Epithelial cell of esophagus (primary cell): ENCODE measurements around the gene INO80.

Source experiments
- DNase-seq: peaks from one replicate; pipeline ENCODE4 v3.0.0; 2010; ENCODE audit warnings: low read depth
- H3K4me3 ChIP-seq: 2 replicates; pipeline ENCODE4 v1.5.1; 2011; ENCODE audit warnings: mild to moderate bottlenecking, low read length, control low read depth
- TF ChIP-seq, protein P1 (sequence below): IDR thresholded peaks from 2 replicates; pipeline ENCODE4 v1.5.1; 2011; ENCODE audit warnings: low read depth, mild to moderate bottlenecking, low read length, control low read depth, inconsistent platforms; ENCODE audit not compliant: insufficient read depth; ENCODE audit errors: missing control alignments

The INO80 gene

GRCh38 chr15:40991355-40991754, 124.7 kb downstream of the INO80 start:
- no peak for DNase-seq
- no peak overlapping the region for H3K4me3 ChIP-seq
- TF ChIP-seq, protein P1, sequence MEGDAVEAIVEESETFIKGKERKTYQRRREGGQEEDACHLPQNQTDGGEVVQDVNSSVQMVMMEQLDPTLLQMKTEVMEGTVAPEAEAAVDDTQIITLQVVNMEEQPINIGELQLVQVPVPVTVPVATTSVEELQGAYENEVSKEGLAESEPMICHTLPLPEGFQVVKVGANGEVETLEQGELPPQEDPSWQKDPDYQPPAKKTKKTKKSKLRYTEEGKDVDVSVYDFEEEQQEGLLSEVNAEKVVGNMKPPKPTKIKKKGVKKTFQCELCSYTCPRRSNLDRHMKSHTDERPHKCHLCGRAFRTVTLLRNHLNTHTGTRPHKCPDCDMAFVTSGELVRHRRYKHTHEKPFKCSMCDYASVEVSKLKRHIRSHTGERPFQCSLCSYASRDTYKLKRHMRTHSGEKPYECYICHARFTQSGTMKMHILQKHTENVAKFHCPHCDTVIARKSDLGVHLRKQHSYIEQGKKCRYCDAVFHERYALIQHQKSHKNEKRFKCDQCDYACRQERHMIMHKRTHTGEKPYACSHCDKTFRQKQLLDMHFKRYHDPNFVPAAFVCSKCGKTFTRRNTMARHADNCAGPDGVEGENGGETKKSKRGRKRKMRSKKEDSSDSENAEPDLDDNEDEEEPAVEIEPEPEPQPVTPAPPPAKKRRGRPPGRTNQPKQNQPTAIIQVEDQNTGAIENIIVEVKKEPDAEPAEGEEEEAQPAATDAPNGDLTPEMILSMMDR, result no peak

GRCh38 chr15:40990789-40991188, 125.3 kb downstream of the INO80 start:
- H3K4me3 ChIP-seq, result no peak overlapping the region
- DNase-seq, result no peak
- TF ChIP-seq, protein P1, result no peak

DNA sequence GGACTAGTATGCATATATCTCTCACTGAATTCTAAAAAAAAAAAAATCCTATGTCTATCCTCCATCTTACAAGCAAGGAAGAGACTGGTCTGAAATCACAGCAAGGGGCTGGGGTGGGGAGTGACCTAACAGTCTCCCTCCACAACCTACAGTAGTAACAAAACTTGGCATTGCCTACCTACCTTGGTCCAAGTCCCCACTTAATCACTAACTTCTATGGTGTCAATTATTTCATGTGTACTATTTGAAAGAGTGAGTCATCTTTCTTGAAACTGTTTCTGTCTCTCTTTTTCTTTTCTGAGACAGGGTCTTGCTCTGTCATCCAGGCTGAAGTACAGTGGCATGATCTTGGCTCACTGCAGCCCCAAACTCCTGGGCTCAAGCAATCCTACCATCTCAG, 126.0 kb downstream of the INO80 start:
- TF ChIP-seq, protein P1, result no peak
- H3K4me3 ChIP-seq, result no peak overlapping the region
- DNase-seq, result no peak

- H3K4me3 ChIP-seq, result no peak overlapping the region
- TF ChIP-seq, protein P1, result no peak
- no peak for DNase-seq
Measured at GRCh38 chr15:40988156-40988555, 127.9 kb downstream of the INO80 start.

DNA sequence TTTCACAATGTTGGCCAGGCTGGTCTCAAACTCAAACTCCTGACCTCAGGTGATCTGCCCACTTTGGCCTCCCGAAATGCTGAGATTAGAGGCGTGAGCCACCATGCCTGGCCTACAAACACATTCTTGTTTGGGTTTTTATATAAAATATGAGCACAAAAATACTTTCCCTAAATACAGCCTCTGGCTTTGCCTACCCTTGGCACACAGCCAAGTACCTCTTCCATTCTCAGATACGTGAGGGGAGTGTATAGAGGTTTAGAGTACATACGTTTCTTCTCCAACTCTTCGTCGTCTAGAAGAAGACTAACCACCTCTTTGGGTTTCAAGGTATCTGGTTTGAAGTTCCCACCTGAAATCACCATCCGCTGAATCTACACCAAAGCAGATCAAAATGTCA, 129.3 kb downstream of the INO80 start:
- no peak for DNase-seq
- TF ChIP-seq, protein P1, result no peak
- H3K4me3 ChIP-seq, result no peak overlapping the region

- TF ChIP-seq, protein P1, result no peak
- DNase-seq, result no peak
- H3K4me3 ChIP-seq, result no peak overlapping the region
Measured at GRCh38 chr15:40985541-40986330, 130.3 kb downstream of the INO80 start.

DNA sequence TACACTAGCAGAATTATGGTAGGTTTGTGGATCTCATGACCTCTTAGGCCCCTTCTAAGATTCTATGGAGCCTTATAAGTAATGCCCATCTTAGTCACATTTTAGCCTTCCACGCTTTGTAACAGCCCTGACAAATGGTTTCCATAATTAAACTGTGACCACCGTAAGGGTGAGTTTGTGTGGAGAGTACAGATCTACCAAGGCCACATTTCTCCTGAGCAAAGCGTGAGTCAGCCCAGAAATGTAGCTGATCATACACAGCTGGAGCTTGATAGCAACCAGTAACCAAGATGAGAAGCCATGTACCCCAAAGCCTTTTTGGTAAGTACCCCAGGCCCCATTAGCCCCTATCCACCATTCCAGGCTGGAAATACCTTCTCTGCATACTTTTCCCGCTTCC, 131.1 kb downstream of the INO80 start:
- H3K4me3 ChIP-seq, result no peak overlapping the region
- TF ChIP-seq, protein P1, result no peak
- DNase-seq, result no peak
